HK-2 (cell line): Measurements from ENCODE around the gene TEX26.

Experiments
- DNase-seq: peaks from one replicate; pipeline ENCODE4 v3.0.0-alpha.2; 2018; ENCODE audit not compliant: unreplicated experiment

Gene TEX26

GRCh38 chr13:31011901-31012654, 79.6 kb downstream of the TEX26 start:
- DNase-seq: no peak

GRCh38 chr13:31012655-31013024, 80.2 kb downstream of the TEX26 start:
- DNase-seq: no peak

- no peak for DNase-seq
Measured at GRCh38 chr13:31014456-31014855, 82.0 kb downstream of the TEX26 start.

- no peak for DNase-seq
Measured at GRCh38 chr13:31015199-31015598, 82.7 kb downstream of the TEX26 start.

GRCh38 chr13:31016342-31017325, 84.2 kb downstream of the TEX26 start:
- DNase-seq: no peak

GRCh38 chr13:31018511-31018910, 86.1 kb downstream of the TEX26 start:
- DNase-seq: no peak

- DNase-seq: no peak
Measured at GRCh38 chr13:31020996-31021395, 88.5 kb downstream of the TEX26 start.

GRCh38 chr13:31022288-31022895, 89.9 kb downstream of the TEX26 start:
- no peak for DNase-seq

- no peak for DNase-seq
Measured at GRCh38 chr13:31022928-31023530, 90.6 kb downstream of the TEX26 start.
